AG09309 (cell line): ENCODE results near the gene RASGRP3.

Experiments used
- DNase-seq: peaks from one replicate; pipeline ENCODE4 v3.0.0-alpha.2; 2010; ENCODE audit warnings: low read depth
- H3K4me3 ChIP-seq: 2 replicates; pipeline ENCODE4 v1.5.1; 2011; ENCODE audit warnings: mild to moderate bottlenecking, low read depth, low read length, moderate library complexity; ENCODE audit not compliant: control insufficient read depth
- TF ChIP-seq, protein P1 (sequence below): IDR thresholded peaks from 2 replicates; pipeline ENCODE4 v1.5.1; 2011; ENCODE audit warnings: mild to moderate bottlenecking, low read depth, low read length, inconsistent platforms; ENCODE audit not compliant: insufficient read depth, control insufficient read depth; ENCODE audit errors: missing control alignments

The RASGRP3 gene

DNA sequence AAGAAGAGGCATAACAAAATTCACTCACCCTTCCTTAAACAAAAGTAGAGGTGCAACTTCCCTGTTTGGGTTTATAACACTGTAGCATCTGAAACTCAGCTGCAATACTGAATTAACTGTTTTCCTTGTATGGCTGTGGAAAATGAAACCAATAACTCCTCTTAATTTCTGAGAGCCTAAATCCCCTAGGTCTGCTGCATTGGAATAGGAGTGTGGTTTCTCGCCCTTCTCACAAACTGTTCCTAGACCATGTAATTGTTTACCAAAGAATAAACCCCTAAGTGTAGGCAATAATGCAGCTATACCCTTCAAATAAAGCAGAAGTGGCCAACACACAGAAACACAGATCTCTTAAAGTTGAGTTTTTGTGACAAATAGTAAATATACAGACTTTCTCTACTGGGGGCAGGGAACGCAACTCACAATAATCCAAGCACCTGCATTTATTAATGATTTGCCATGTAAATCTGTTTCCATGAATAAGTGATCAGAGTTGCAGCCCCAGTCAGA lies 52.0 kb downstream of the RASGRP3 start:
- no peak for DNase-seq
- no peak overlapping the region for H3K4me3 ChIP-seq
- TF ChIP-seq, protein P1, sequence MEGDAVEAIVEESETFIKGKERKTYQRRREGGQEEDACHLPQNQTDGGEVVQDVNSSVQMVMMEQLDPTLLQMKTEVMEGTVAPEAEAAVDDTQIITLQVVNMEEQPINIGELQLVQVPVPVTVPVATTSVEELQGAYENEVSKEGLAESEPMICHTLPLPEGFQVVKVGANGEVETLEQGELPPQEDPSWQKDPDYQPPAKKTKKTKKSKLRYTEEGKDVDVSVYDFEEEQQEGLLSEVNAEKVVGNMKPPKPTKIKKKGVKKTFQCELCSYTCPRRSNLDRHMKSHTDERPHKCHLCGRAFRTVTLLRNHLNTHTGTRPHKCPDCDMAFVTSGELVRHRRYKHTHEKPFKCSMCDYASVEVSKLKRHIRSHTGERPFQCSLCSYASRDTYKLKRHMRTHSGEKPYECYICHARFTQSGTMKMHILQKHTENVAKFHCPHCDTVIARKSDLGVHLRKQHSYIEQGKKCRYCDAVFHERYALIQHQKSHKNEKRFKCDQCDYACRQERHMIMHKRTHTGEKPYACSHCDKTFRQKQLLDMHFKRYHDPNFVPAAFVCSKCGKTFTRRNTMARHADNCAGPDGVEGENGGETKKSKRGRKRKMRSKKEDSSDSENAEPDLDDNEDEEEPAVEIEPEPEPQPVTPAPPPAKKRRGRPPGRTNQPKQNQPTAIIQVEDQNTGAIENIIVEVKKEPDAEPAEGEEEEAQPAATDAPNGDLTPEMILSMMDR: no peak

GRCh38 chr2:33529771-33530481 lies 53.5 kb downstream of the RASGRP3 start:
- TF ChIP-seq, protein P1: peak; percentile 31
- peak; percentile 98 for DNase-seq
- no peak overlapping the region for H3K4me3 ChIP-seq

DNA sequence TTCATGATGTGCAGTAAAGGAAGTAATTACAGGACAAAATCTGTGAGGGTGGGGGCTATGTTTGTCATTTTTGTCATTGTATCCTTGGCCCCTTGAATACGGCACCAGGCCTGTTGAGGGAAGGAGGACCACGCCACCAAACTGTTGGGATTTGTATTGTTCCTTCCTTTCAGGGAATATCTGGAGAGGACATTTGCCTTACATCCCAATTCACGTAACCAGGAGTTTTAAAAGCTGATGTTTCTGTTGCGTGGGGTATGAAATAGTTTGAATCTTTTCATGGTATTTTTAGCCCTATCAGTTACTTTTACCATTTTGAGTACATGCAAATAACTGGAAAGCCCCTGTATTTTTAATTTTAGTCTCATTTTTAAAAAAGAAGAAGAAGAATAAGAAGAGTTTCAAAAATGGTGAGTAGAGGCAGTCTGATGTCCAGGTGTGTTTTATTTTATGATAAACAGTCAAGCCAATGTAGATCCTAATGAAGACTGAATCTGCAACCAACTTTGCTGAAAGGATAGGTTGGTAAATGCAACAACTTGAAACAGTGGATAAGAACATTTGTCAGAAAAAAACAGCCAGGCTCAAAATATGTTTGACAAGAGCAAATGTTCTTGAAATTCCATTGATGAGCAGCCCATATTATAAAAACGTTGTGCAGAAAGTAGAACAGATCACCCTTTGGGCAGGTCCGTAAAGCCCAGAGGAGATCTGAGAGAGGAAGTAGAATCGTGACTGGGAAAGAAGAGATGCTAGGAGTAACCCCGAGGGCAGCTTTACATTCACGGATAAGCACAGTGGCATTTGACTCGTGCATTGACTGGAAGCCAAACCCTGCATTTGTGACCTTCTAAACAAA lies 54.5 kb downstream of the RASGRP3 start:
- no peak for DNase-seq
- TF ChIP-seq, protein P1: no peak

GRCh38 chr2:33531549-33532059 lies 55.2 kb downstream of the RASGRP3 start:
- no peak for DNase-seq
- H3K4me3 ChIP-seq: no peak overlapping the region
- TF ChIP-seq, protein P1: no peak

More for the DNA sequence above, 54.5 kb downstream of the RASGRP3 start:
- H3K4me3 ChIP-seq: no peak overlapping the region

GRCh38 chr2:33532146-33532545 lies 55.7 kb downstream of the RASGRP3 start:
- H3K4me3 ChIP-seq: no peak overlapping the region
- TF ChIP-seq, protein P1: no peak

GRCh38 chr2:33532966-33533365 lies 56.5 kb downstream of the RASGRP3 start:
- H3K4me3 ChIP-seq: no peak overlapping the region
- TF ChIP-seq, protein P1: no peak
- no peak for DNase-seq

More at GRCh38 chr2:33532146-33532545, 55.7 kb downstream of the RASGRP3 start:
- no peak for DNase-seq
